DOHH2 (cell line): ENCODE data around the gene GUCA1C.

Experiments used
- H3F3A ChIP-seq: fragments of 200-600 bp; sonication (generic), shearing (Covaris generic); 2 replicates; pipeline ENCODE4 v1.6.0; 2016; ENCODE audit warnings: antibody characterized with exemption, mild to moderate bottlenecking; ENCODE audit not compliant: control insufficient read depth, insufficient read depth
- H3K27ac ChIP-seq: fragments of 200-600 bp; sonication (generic); 2 replicates; pipeline ENCODE4 v1.5.1; 2014; ENCODE audit warnings: low read depth, mild to moderate bottlenecking, low read length, moderate library complexity
- H3K27me3 ChIP-seq: fragments of 200-600 bp; sonication (generic); 2 replicates; pipeline ENCODE4 v1.6.1; 2014; ENCODE audit warnings: mild to moderate bottlenecking, low read length, mixed read lengths; ENCODE audit not compliant: control insufficient read depth
- H3K36me3 ChIP-seq: fragments of 200-600 bp; sonication (generic); 2 replicates; pipeline ENCODE4 v1.6.1; 2014; ENCODE audit warnings: mild to moderate bottlenecking, low read length, moderate library complexity, mixed read lengths; ENCODE audit not compliant: control insufficient read depth
- H3K4me1 ChIP-seq: fragments of 200-600 bp; sonication (generic); 2 replicates; pipeline ENCODE4 v1.6.1; 2014; ENCODE audit warnings: mild to moderate bottlenecking, low read length, mixed read lengths; ENCODE audit not compliant: control insufficient read depth
- H3K4me2 ChIP-seq: fragments of 200-600 bp; sonication (generic); 2 replicates; pipeline ENCODE4 v1.6.0; 2014; ENCODE audit warnings: mild to moderate bottlenecking, low read length, moderate library complexity
- H3K4me3 ChIP-seq: fragments of 200-600 bp; sonication (generic); 2 replicates; pipeline ENCODE4 v1.5.1; 2014; ENCODE audit warnings: mild to moderate bottlenecking, low read length, mixed read lengths
- H3K79me2 ChIP-seq: fragments of 200-600 bp; sonication (generic); 2 replicates; pipeline ENCODE4 v1.6.1; 2014; ENCODE audit warnings: mild to moderate bottlenecking, low read length, mixed read lengths; ENCODE audit not compliant: control insufficient read depth
- H3K9me2 ChIP-seq: fragments of 200-600 bp; sonication (generic); replicated peaks from 2 replicates; pipeline ENCODE4 v1.6.1; 2014; ENCODE audit warnings: mild to moderate bottlenecking, low read length, mixed read lengths; ENCODE audit not compliant: control insufficient read depth
- H3K9me3 ChIP-seq: fragments of 200-600 bp; sonication (generic); 2 replicates; pipeline ENCODE4 v1.6.1; 2014; ENCODE audit warnings: antibody characterized with exemption, low read length, mixed read lengths; ENCODE audit not compliant: control insufficient read depth, insufficient read depth
- H4K20me1 ChIP-seq: fragments of 200-600 bp; sonication (generic); 2 replicates; pipeline ENCODE4 v1.6.0; 2014; ENCODE audit warnings: low read depth, mild to moderate bottlenecking, antibody characterized with exemption, low read length, moderate library complexity; ENCODE audit not compliant: control insufficient read depth, insufficient read depth
- EZH2phosphoT487 ChIP-seq: fragments of 200-600 bp; sonication (generic); IDR thresholded peaks from 2 replicates; pipeline ENCODE4 v1.6.1; 2017; ENCODE audit warnings: borderline replicate concordance, mild to moderate bottlenecking, antibody characterized with exemption, low read length, moderate library complexity, mixed read lengths
- TF ChIP-seq, protein P1 (sequence below): fragments of 200-600 bp; sonication (generic); IDR thresholded peaks from one replicate; pipeline ENCODE4 v1.5.1; 2014; ENCODE audit warnings: antibody characterized with exemption, mild to moderate bottlenecking, low read depth, low read length; ENCODE audit not compliant: poor library complexity, severe bottlenecking

The GUCA1C gene

GRCh38 chr3:108940568-108941263 lies 13.0 kb downstream of the GUCA1C start:
- Histone ChIP-seq H3K27ac (no peak overlapping the region), H3K79me2 (no peaks in the 10 kb centered on the region)

DNA sequence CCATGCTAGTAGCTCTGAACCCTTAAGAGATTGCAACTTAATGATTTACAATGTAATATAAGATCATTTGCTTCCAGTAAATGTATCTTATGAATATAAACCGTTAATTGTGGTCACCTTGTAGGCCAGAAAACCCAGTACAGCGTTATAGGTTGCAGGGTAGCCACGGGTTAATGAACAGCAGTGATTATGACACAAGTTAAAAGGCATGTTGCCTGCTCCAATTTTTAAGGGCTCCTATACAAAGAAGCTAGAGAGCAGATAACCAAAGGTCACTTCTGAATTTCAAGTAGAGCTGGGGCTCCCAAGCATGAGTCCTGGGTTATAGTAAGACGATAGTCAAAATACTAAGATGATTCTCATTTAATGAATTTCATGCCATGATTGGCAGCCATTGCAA lies 13.5 kb downstream of the GUCA1C start:
- Histone ChIP-seq H3K36me3 (no peaks in the 10 kb centered on the region), H3K79me2 (no peaks in the 10 kb centered on the region), H3K9me2 (no peaks in the 10 kb centered on the region), H3K4me3 (no peak overlapping the region), H4K20me1 (no peaks in the 10 kb centered on the region), H3K4me2 (no peak overlapping the region), H3K4me1 (no peaks in the 10 kb centered on the region), H3K27me3 (peaks cover 3% of the 10 kb centered on the region; the same call in 1 of the 2 replicates), H3K9me3 (no peaks in the 10 kb centered on the region), H3K27ac (no peak overlapping the region), H3F3A (no peaks in the 10 kb centered on the region)
- no peak for TF ChIP-seq EZH2phosphoT487
- TF ChIP-seq, protein P1, sequence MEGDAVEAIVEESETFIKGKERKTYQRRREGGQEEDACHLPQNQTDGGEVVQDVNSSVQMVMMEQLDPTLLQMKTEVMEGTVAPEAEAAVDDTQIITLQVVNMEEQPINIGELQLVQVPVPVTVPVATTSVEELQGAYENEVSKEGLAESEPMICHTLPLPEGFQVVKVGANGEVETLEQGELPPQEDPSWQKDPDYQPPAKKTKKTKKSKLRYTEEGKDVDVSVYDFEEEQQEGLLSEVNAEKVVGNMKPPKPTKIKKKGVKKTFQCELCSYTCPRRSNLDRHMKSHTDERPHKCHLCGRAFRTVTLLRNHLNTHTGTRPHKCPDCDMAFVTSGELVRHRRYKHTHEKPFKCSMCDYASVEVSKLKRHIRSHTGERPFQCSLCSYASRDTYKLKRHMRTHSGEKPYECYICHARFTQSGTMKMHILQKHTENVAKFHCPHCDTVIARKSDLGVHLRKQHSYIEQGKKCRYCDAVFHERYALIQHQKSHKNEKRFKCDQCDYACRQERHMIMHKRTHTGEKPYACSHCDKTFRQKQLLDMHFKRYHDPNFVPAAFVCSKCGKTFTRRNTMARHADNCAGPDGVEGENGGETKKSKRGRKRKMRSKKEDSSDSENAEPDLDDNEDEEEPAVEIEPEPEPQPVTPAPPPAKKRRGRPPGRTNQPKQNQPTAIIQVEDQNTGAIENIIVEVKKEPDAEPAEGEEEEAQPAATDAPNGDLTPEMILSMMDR, result no peak

More at GRCh38 chr3:108940568-108941263, 13.0 kb downstream of the GUCA1C start:
- no peaks in the 10 kb centered on the region for H3K9me2 ChIP-seq
- no peaks in the 10 kb centered on the region for H3K9me3 ChIP-seq
- H3K4me3 ChIP-seq, result no peak overlapping the region
- peaks cover 3% of the 10 kb centered on the region; the same call in 1 of the 2 replicates for H3K27me3 ChIP-seq
- no peaks in the 10 kb centered on the region for H4K20me1 ChIP-seq
- no peaks in the 10 kb centered on the region for H3K36me3 ChIP-seq
- H3K4me1 ChIP-seq, result no peaks in the 10 kb centered on the region
- no peaks in the 10 kb centered on the region for H3F3A ChIP-seq
- no peak overlapping the region for H3K4me2 ChIP-seq
- TF ChIP-seq EZH2phosphoT487, result no peak
- TF ChIP-seq, protein P1, result no peak

- Histone ChIP-seq H3K27me3 (peaks cover 3% of the 10 kb centered on the region; the same call in 1 of the 2 replicates), H3K4me3 (no peak overlapping the region), H3K4me1 (no peaks in the 10 kb centered on the region), H3K4me2 (no peak overlapping the region), H3K9me2 (no peaks in the 10 kb centered on the region), H3K79me2 (no peaks in the 10 kb centered on the region), H3F3A (no peaks in the 10 kb centered on the region), H3K9me3 (no peaks in the 10 kb centered on the region), H3K27ac (no peak overlapping the region), H3K36me3 (no peaks in the 10 kb centered on the region), H4K20me1 (no peaks in the 10 kb centered on the region)
- no peak for TF ChIP-seq EZH2phosphoT487
- TF ChIP-seq, protein P1, result no peak
Measured at GRCh38 chr3:108936924-108937689, 16.6 kb downstream of the GUCA1C start.
